Measurements from ENCODE around the gene PPEF2. TPM values are rescaled to one million over a fixed set of nuclear protein-coding genes. Genes with fewer than 3 reads are reported as not detected.

The PPEF2 gene, protein sequence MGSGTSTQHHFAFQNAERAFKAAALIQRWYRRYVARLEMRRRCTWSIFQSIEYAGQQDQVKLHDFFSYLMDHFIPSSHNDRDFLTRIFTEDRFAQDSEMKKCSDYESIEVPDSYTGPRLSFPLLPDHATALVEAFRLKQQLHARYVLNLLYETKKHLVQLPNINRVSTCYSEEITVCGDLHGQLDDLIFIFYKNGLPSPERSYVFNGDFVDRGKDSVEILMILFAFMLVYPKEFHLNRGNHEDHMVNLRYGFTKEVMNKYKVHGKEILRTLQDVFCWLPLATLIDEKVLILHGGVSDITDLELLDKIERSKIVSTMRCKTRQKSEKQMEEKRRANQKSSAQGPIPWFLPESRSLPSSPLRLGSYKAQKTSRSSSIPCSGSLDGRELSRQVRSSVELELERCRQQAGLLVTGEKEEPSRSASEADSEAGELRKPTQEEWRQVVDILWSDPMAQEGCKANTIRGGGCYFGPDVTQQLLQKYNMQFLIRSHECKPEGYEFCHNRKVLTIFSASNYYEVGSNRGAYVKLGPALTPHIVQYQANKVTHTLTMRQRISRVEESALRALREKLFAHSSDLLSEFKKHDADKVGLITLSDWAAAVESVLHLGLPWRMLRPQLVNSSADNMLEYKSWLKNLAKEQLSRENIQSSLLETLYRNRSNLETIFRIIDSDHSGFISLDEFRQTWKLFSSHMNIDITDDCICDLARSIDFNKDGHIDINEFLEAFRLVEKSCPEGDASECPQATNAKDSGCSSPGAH
- polyA plus RNA-seq (2013), result 0.07 TPM

DNA sequence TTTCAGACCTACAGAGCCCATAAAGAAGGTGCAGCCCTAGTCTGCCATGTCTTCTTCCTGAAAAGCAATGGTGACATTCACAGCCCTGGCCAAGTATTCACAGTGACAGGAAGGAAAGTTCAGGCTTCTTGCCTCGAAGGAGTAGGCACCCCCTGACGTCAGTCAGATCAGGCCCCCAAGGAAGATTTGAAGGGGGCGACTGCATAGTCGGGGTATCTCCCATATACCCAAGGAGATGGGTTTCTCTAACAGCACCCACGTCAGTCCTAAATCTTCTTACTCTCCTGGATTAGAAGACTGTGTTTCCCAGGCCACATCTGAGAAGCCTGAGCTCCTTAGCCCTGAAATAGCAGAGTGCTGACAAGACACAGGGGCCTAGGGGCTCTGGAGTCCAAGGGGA is at the start of gene PPEF2:
Gene PPEF2 (minus strand): TSS at position 101 of the 400 bp plus-strand sequence. CDS start 6,127 bp downstream, outside the sequence.
- Histone ChIP-seq H3K9me3 (ENCODE audit: control extremely low read depth in 1 of 5, control insufficient read depth in 4 of 5, insufficient read depth in 2 of 5, low read depth in 1 of 5, low read length in 4 of 5) (no peaks in the 10 kb centered on the region), H3K27me3 (replicated peaks in 2 of 5; ENCODE audit: control insufficient read depth in 4 of 5, insufficient read depth in 5 of 5, low read length in 4 of 5) (no peaks in the 10 kb centered on the region), H3K4me1 (ENCODE audit: control extremely low read depth in 1 of 4, control insufficient read depth in 4 of 4, insufficient read depth in 4 of 4, low read length in 3 of 4) (peaks cover 2 to 10% (median 8%) of the 10 kb centered on the region in 4 experiments), H3K36me3 (ENCODE audit: control insufficient read depth in 4 of 4, insufficient read depth in 4 of 4, low read length in 3 of 4) (no peaks in the 10 kb centered on the region), H3K4me3 (ENCODE audit: control insufficient read depth in 1 of 7, extremely low read depth in 1 of 7, insufficient read depth in 4 of 7, low read depth in 2 of 7, low read length in 6 of 7) (peak within 1 kb of the TSS in 2 of 7 experiments; percentile 25 to 26), H3K27ac (ENCODE audit: insufficient read depth in 1 of 2, low read depth in 1 of 2, low read length in 2 of 2, poor library complexity in 1 of 2, severe bottlenecking in 2 of 2) (no peak within 1 kb of the TSS)
- WGBS (ENCODE audit: insufficient coverage), result 69% methylated on average over 2 of the region's 5 CpGs
- POLR2A ChIA-PET, result no interaction called here
- no peak for DNase-seq
- CTCF ChIA-PET, result interaction anchor here (1.5 kb wide), 1 partner anchor 15 kb away, joined by 5 read pairs; no protein-coding TSS in a partner anchor

DNA sequence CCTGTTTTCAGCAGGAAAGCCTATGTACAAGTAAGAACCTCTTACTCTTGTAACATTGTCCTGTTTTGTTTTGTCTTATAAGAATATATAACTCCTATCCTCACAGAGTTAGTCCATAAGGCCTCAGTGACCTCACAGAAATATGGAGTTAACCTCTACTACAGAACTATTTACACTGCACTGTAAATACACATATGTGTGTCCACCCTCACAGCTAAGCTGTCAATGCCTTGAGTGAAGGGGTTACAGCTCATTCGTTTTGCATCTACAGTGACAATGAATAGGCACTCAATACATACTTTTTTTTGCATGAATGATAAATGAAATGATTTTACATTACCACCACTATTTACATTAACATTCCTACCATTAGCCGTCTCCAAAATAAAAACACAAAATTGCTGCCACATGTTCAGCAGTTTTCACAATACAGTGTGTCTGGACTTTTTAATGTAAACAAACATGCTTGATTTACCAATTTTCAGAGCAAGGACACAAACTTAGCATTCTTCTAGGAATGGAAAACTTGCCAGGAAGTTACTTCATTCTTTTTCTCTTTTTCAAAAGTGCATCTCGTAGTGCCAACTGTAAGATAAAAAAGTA is 48.1 kb upstream of the PPEF2 start:
- Histone ChIP-seq H3K27ac (ENCODE audit: insufficient read depth in 1 of 2, low read depth in 1 of 2, low read length in 2 of 2, poor library complexity in 1 of 2, severe bottlenecking in 2 of 2) (no peak overlapping the region), H3K27me3 (replicated peaks in 2 of 5; ENCODE audit: control insufficient read depth in 4 of 5, insufficient read depth in 5 of 5, low read length in 4 of 5) (no peaks in the 10 kb centered on the region), H3K36me3 (ENCODE audit: control insufficient read depth in 4 of 4, insufficient read depth in 4 of 4, low read length in 3 of 4) (peaks cover 17 to 54% (median 33%) of the 10 kb centered on the region in 4 experiments), H3K4me3 (ENCODE audit: control insufficient read depth in 1 of 7, extremely low read depth in 1 of 7, insufficient read depth in 4 of 7, low read depth in 2 of 7, low read length in 6 of 7) (no peak overlapping the region), H3K4me1 (ENCODE audit: control extremely low read depth in 1 of 4, control insufficient read depth in 4 of 4, insufficient read depth in 4 of 4, low read length in 3 of 4) (no peaks in the 10 kb centered on the region), H3K9me3 (ENCODE audit: control extremely low read depth in 1 of 5, control insufficient read depth in 4 of 5, insufficient read depth in 2 of 5, low read depth in 1 of 5, low read length in 4 of 5) (no peaks in the 10 kb centered on the region)
- 80% methylated on average over 1 of the region's 3 CpGs for WGBS (ENCODE audit: insufficient coverage)
- ChIA-PET CTCF (interaction anchor here (0.7 kb wide), 1 partner anchor 307 kb away, joined by 3 read pairs; no protein-coding TSS in a partner anchor), POLR2A (no interaction called here)
- no peak for DNase-seq

DNA sequence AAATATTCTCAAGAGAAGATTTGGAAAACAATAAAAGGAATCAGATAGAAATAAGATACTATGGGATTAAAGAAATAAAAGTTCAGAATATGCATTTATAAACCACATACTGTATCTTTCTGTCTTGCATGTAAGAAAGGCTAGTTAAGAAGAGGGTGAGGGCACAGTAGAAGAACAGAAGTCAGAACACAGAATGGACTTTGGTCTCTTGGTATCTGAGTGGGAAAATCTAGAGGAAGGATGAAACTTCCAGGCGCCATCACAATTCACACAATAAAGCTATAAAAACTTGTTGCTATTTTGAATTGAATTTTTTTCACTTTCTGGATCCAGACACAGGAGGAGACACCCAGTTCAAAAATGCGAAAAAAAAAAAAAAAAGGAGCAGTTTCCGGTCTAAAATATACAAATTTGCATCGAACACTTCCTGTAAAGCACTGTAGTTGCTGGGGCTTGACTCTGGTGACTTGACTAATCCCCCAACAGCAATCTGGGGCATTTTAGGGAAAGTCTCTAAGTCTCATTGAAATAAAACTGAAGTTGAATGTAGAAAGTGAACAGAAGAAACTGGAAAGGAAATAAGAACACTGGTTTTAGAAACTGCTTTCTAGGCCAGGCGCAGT is 46.7 kb upstream of the PPEF2 start:
- H3K36me3 ChIP-seq (ENCODE audit: control insufficient read depth in 4 of 4, insufficient read depth in 4 of 4, low read length in 3 of 4), result peaks cover 17 to 46% (median 30%) of the 10 kb centered on the region in 4 experiments
- no peak overlapping the region for H3K4me3 ChIP-seq (ENCODE audit: control insufficient read depth in 1 of 7, extremely low read depth in 1 of 7, insufficient read depth in 4 of 7, low read depth in 2 of 7, low read length in 6 of 7)
- no peak for DNase-seq
- WGBS (ENCODE audit: insufficient coverage), result 88% methylated on average over 4 of the region's 5 CpGs
- POLR2A ChIA-PET, result no interaction called here
- CTCF ChIA-PET, result no interaction called here
- H3K27ac ChIP-seq (ENCODE audit: insufficient read depth in 1 of 2, low read depth in 1 of 2, low read length in 2 of 2, poor library complexity in 1 of 2, severe bottlenecking in 2 of 2), result no peak overlapping the region
- no peaks in the 10 kb centered on the region for H3K27me3 ChIP-seq (replicated peaks in 2 of 5; ENCODE audit: control insufficient read depth in 4 of 5, insufficient read depth in 5 of 5, low read length in 4 of 5)
- H3K4me1 ChIP-seq (ENCODE audit: control extremely low read depth in 1 of 4, control insufficient read depth in 4 of 4, insufficient read depth in 4 of 4, low read length in 3 of 4), result no peaks in the 10 kb centered on the region
- no peaks in the 10 kb centered on the region for H3K9me3 ChIP-seq (ENCODE audit: control extremely low read depth in 1 of 5, control insufficient read depth in 4 of 5, insufficient read depth in 2 of 5, low read depth in 1 of 5, low read length in 4 of 5)

DNA sequence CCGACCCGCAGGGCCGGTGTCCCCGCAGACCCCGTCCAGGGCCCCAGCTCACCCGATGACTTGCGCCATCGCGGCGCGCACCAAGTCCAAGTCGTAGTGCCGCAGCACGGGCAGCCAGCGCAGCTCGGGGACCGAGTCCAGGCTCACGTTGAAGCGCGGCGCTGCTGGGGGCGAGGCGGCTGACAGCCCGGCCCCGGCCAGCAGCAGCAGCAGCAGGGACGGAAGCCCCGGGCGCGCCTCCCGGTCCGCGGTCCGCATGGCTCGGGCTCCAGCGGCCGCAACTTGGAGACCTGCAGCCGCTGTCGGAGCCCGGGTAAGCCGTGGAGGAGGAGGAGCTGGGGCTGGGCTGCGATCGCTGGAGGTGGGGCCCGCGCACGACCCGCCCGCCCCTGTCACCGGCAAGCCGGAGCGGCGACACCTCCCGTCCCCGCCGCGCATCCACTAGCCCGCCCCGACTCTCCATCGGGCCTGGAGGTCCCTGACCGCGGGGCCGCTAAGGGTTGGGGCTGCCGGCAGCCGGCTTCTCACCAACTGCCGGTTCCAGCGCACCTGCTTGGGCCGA is 38.5 kb upstream of the PPEF2 start, which contains the start of gene NAAA:
Gene NAAA (minus strand): TSS at position 322 of the 562 bp plus-strand sequence. CDS start 64 bp downstream, at position 258.
- no peaks in the 10 kb centered on the region for H3K9me3 ChIP-seq (ENCODE audit: control extremely low read depth in 1 of 5, control insufficient read depth in 4 of 5, insufficient read depth in 2 of 5, low read depth in 1 of 5, low read length in 4 of 5)
- CTCF ChIA-PET, result interaction anchor here (0.6 to 2.5 kb wide), 5 partner anchors 20 to 1620 kb away, joined by 3 to 10 read pairs (median 4); no protein-coding TSS in a partner anchor
- H3K36me3 ChIP-seq (ENCODE audit: control insufficient read depth in 4 of 4, insufficient read depth in 4 of 4, low read length in 3 of 4), result peaks cover 0 to 11% (median 6%) of the 10 kb centered on the region in 4 experiments
- peak within 1 kb of the TSS; percentile 69 to 98 (median 94) for H3K4me3 ChIP-seq (ENCODE audit: control insufficient read depth in 1 of 7, extremely low read depth in 1 of 7, insufficient read depth in 4 of 7, low read depth in 2 of 7, low read length in 6 of 7)
- peak within 1 kb of the TSS in 1 of 2 experiments; percentile 66 for H3K27ac ChIP-seq (ENCODE audit: insufficient read depth in 1 of 2, low read depth in 1 of 2, low read length in 2 of 2, poor library complexity in 1 of 2, severe bottlenecking in 2 of 2)
- POLR2A ChIA-PET, result no interaction called here
- under 1% methylated on average over 51 of the region's 66 CpGs for WGBS (ENCODE audit: insufficient coverage)
- DNase-seq, result peak; percentile 68 to 90 (median 76)
- H3K27me3 ChIP-seq (replicated peaks in 2 of 5; ENCODE audit: control insufficient read depth in 4 of 5, insufficient read depth in 5 of 5, low read length in 4 of 5), result no peaks in the 10 kb centered on the region
- peaks cover 0 to 24% (median 7%) of the 10 kb centered on the region in 4 experiments for H3K4me1 ChIP-seq (ENCODE audit: control extremely low read depth in 1 of 4, control insufficient read depth in 4 of 4, insufficient read depth in 4 of 4, low read length in 3 of 4)

DNA sequence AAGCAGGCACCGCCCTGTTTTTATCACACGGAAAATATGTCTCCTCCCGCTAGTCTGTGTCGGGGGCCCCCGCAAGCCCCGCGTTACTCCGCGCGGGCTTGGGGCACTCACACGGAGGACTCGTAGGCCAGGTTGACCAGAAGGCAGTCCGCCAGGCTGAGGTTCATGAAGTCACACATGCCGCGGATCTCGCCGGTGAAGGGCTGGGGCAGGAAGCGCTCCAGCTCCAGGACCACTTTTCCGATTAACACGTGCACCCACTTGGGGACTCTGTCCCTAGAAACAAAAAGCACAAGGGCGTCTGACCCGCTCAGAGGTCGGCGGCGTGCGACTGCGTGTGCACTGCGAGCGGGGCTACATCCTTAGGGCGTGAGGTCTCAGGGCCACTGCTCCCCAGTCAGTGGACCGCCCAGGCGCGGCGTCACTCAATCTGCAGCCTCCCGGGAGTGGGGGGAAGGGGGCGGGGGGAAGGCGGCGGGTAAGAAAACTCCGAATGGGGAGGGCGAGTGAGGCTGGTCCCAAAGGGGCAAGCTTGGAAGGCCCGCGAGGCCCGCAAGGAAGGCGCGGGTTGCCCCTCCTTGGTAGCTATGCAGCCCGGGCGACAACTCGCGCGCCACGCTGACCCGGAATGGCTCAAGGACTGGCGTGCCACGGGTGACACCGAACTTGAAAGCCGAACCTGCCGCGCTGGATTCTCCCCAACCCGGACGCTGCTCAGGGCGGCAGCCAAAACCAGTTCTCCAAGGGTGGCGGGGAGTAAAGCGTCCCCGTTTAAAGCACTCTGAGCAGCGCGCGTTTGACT is 37.8 kb upstream of the PPEF2 start:
- CTCF ChIA-PET, result interaction anchor here (1.1 to 2.5 kb wide), 3 partner anchors 19 to 75 kb away, joined by 4 to 10 read pairs (median 5); no protein-coding TSS in a partner anchor
- peak overlapping the region in 1 of 2 experiments; percentile 66 for H3K27ac ChIP-seq (ENCODE audit: insufficient read depth in 1 of 2, low read depth in 1 of 2, low read length in 2 of 2, poor library complexity in 1 of 2, severe bottlenecking in 2 of 2)
- under 1% methylated on average over 66 of the region's 67 CpGs for WGBS (ENCODE audit: insufficient coverage)

More for the DNA sequence above, 37.8 kb upstream of the PPEF2 start:
- Histone ChIP-seq H3K4me3 (ENCODE audit: control insufficient read depth in 1 of 7, extremely low read depth in 1 of 7, insufficient read depth in 4 of 7, low read depth in 2 of 7, low read length in 6 of 7) (peak overlapping the region; percentile 69 to 98 (median 94)), H3K36me3 (ENCODE audit: control insufficient read depth in 4 of 4, insufficient read depth in 4 of 4, low read length in 3 of 4) (peaks cover 0 to 15% (median 8%) of the 10 kb centered on the region in 4 experiments), H3K27me3 (replicated peaks in 2 of 5; ENCODE audit: control insufficient read depth in 4 of 5, insufficient read depth in 5 of 5, low read length in 4 of 5) (no peaks in the 10 kb centered on the region), H3K9me3 (ENCODE audit: control extremely low read depth in 1 of 5, control insufficient read depth in 4 of 5, insufficient read depth in 2 of 5, low read depth in 1 of 5, low read length in 4 of 5) (no peaks in the 10 kb centered on the region), H3K4me1 (ENCODE audit: control extremely low read depth in 1 of 4, control insufficient read depth in 4 of 4, insufficient read depth in 4 of 4, low read length in 3 of 4) (peaks cover 0 to 24% (median 7%) of the 10 kb centered on the region in 4 experiments)
- POLR2A ChIA-PET, result interaction anchor here (1.1 kb wide), 1 partner anchor 10 kb away, joined by 8 read pairs; no protein-coding TSS in a partner anchor
- DNase-seq, result peak; percentile 41 to 83 (median 78)
